PC-9 (cell line): ENCODE measurements around the gene KRTAP2-1. TPM values are rescaled to one million over a fixed set of nuclear protein-coding genes. Genes with fewer than 3 reads are reported as not detected.

Source experiments
- BruUV-seq: library from RNA; stranded (reverse); fragments of 400-500 nt; replicated peaks from 2 replicates; lab custom pipeline; 2021; lab: Mats Ljungman, UMichigan
- CTCF ChIA-PET: fragments of 300-600 bp; sonication (Branson Sonifier 250); formaldehyde crosslinking; loops from one replicate; lab custom pipeline; 2022; ENCODE audit warnings: antibody characterized with exemption; lab: Charles Lee
- POLR2A ChIA-PET: fragments of 300-600 bp; sonication (Branson Sonifier 250); formaldehyde crosslinking; loops from one replicate; lab custom pipeline; 2022; ENCODE audit warnings: antibody characterized with exemption; ENCODE audit not compliant: unreplicated experiment; lab: Charles Lee
- DNase-seq, 2 experiments: peaks; one replicate each; pipeline versions ENCODE4 v3.0.0 to v3.0.0-alpha.2; 2015 to 2022; ENCODE audit warnings: mixed read lengths in 1 of 2
- H2AFZ ChIP-seq: fragments of 200-600 bp; sonication (generic); 2 replicates; pipeline ENCODE4 v1.8.1; 2017; ENCODE audit warnings: antibody characterized with exemption
- H3F3A ChIP-seq: fragments of 200-600 bp; sonication (generic); 2 replicates; pipeline ENCODE4 v1.8.1; 2017; ENCODE audit warnings: antibody characterized with exemption, mild to moderate bottlenecking, low read depth; ENCODE audit not compliant: insufficient read depth
- H3K27ac ChIP-seq: fragments of 200-600 bp; sonication (generic); 2 replicates; pipeline ENCODE4 v1.6.1; 2016; ENCODE audit warnings: mixed run types
- H3K27me3 ChIP-seq: fragments of 200-600 bp; sonication (generic); 2 replicates; pipeline ENCODE4 v1.6.1; 2016; ENCODE audit warnings: low read depth, mixed run types; ENCODE audit not compliant: insufficient read depth
- H3K36me3 ChIP-seq: fragments of 200-600 bp; sonication (generic); 2 replicates; pipeline ENCODE4 v1.6.1; 2016; ENCODE audit warnings: low read depth, mixed run types
- H3K4me1 ChIP-seq: fragments of 200-600 bp; sonication (generic); replicated peaks from 2 replicates; pipeline ENCODE4 v1.6.1; 2016; ENCODE audit warnings: mixed run types; ENCODE audit not compliant: insufficient read depth
- H3K4me2 ChIP-seq: fragments of 200-600 bp; sonication (generic); 2 replicates; pipeline ENCODE4 v1.6.1; 2017; ENCODE audit warnings: mixed run types
- H3K4me3 ChIP-seq: fragments of 200-600 bp; sonication (generic); 2 replicates; pipeline ENCODE4 v1.6.1; 2016; ENCODE audit warnings: mixed run types
- H3K79me2 ChIP-seq: fragments of 200-600 bp; sonication (generic); 2 replicates; pipeline ENCODE4 v1.6.1; 2017; ENCODE audit warnings: low read depth, mixed run types
- H3K9me2 ChIP-seq: fragments of 200-600 bp; sonication (generic); 2 replicates; pipeline ENCODE4 v1.8.1; 2017; ENCODE audit warnings: mild to moderate bottlenecking; ENCODE audit not compliant: insufficient read depth
- H3K9me3 ChIP-seq: fragments of 200-600 bp; sonication (generic); 2 replicates; pipeline ENCODE4 v1.8.1; 2016; ENCODE audit warnings: low read depth; ENCODE audit not compliant: insufficient read depth
- H4K20me1 ChIP-seq: fragments of 200-600 bp; sonication (generic); 2 replicates; pipeline ENCODE4 v1.8.1; 2017; ENCODE audit not compliant: insufficient read depth
- CTCF ChIP-seq: fragments of 200-600 bp; sonication (generic); conservative IDR thresholded peaks from 2 replicates; pipeline ENCODE4 v1.6.1; 2017; ENCODE audit warnings: mixed run types, antibody characterized with exemption, mild to moderate bottlenecking, moderate library complexity
- EZH2 ChIP-seq: fragments of 200-600 bp; sonication (generic); IDR thresholded peaks from 2 replicates; pipeline ENCODE4 v1.8.0; 2017; ENCODE audit warnings: antibody characterized with exemption, low read depth
- intact Hi-C: fragments of 100-400 bp; cut with micrococcal nuclease; formaldehyde crosslinking; loops from one replicate; pipeline ENCODE4 v1.10.0; 2022; ENCODE audit not compliant: unreplicated experiment
- total RNA-seq: library from RNA; stranded (reverse); gene quantifications from 2 replicates; pipeline ENCODE4 v1.2.3, GENCODE V29; 2021

The KRTAP2-1 gene
- total RNA-seq, 1 experiment from 2014 or later = not detected

DNA sequence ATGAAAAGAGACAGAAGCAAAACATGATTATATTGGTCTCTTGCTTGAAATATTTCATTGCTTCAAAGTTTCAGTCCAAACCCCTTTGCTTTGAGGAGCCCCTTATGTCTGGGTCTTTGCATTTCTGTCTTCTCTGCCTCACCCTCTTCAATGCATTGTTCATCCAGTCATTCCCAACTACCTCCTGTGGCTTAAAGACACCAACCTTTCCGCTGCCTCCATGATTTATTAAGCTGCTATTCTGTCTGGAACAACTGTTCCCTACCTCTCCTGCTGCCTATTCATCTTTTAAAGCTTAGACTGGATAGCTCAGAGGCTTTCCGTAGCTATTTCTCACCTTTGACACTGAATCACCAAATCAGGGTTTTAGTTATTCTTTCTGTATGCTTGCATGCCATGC is 49.8 kb downstream of the KRTAP2-1 start:
- Histone ChIP-seq H3K4me2 (no peak overlapping the region), H3K4me3 (no peak overlapping the region), H2AFZ (0 out of 2 replicates have a peak overlapping the region, but pooled peaks have one; percentile 0), H3K9me2 (no peaks in the 10 kb centered on the region), H3F3A (no peaks in the 10 kb centered on the region; the same call in 1 of the 2 replicates), H3K4me1 (peaks cover 1% of the 10 kb centered on the region), H4K20me1 (no peaks in the 10 kb centered on the region), H3K27me3 (no peaks in the 10 kb centered on the region), H3K36me3 (no peaks in the 10 kb centered on the region), H3K79me2 (no peaks in the 10 kb centered on the region), H3K27ac (no peak overlapping the region), H3K9me3 (0 out of 2 replicates have a peak, but pooled peaks cover 4% of the 10 kb centered on the region)
- CTCF ChIA-PET = no interaction called here
- no TSS peak for BruUV-seq
- no peak for DNase-seq
- TF ChIP-seq CTCF (no peak), EZH2 (no peak)
- intact Hi-C loops = no loop called here
- POLR2A ChIA-PET = no interaction called here

DNA sequence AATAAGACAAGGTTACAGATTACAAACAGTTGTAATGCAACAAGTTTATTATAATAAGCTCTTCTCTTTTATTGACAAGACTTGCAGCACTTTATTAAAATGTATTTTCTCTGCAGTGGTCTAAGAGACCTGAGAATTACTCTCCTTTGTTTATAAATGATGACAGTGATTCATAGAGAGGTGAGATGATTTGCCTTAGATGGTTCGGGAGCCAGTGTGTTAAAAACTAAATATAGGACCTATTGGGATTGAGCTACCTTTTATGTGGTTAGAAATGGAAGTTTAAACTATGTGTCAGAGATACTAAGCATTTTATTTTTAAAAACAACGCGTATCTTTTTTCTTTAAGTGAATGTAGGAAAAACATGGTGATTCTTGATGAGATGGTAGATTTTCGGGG is 50.3 kb downstream of the KRTAP2-1 start:
- no peak overlapping the region for H3K4me3 ChIP-seq
- no peak overlapping the region for H3K4me2 ChIP-seq
- 0 out of 2 replicates have a peak, but pooled peaks cover 4% of the 10 kb centered on the region for H3K9me3 ChIP-seq
- H3K4me1 ChIP-seq = no peaks in the 10 kb centered on the region
- no peaks in the 10 kb centered on the region for H3K36me3 ChIP-seq
- H3K27me3 ChIP-seq = no peaks in the 10 kb centered on the region
- POLR2A ChIA-PET = interaction anchor here (0.7 kb wide), 1 partner anchor 107 kb away, joined by 5 read pairs; no protein-coding TSS in a partner anchor
- TF ChIP-seq EZH2 = no peak
- no peak for TF ChIP-seq CTCF
- DNase-seq = no peak
- H3K27ac ChIP-seq = no peak overlapping the region
- intact Hi-C loops = no loop called here
- no peaks in the 10 kb centered on the region for H3F3A ChIP-seq
- H3K79me2 ChIP-seq = no peaks in the 10 kb centered on the region
- H3K9me2 ChIP-seq = no peaks in the 10 kb centered on the region
- no TSS peak for BruUV-seq
- no peak overlapping the region for H2AFZ ChIP-seq
- CTCF ChIA-PET = no interaction called here
- H4K20me1 ChIP-seq = no peaks in the 10 kb centered on the region

Other genes starting within 250 kb of the KRTAP2-1 start
- not detected in 2 replicates for gene KRT28, start 247.4 kb downstream of the KRTAP2-1 start, total RNA-seq
- 22.5 and 49.4 TPM in 2 replicates for gene KRT10, start 224.7 kb downstream of the KRTAP2-1 start, total RNA-seq
- gene KRT12, start 180.1 kb downstream of the KRTAP2-1 start, total RNA-seq = not detected in 2 replicates
- not detected in 2 replicates for gene KRT20, start 162.1 kb downstream of the KRTAP2-1 start, total RNA-seq
- gene KRT23, start 109.7 kb downstream of the KRTAP2-1 start, total RNA-seq = not detected in 2 replicates
- not detected in 2 replicates for gene KRT39, start 80.4 kb downstream of the KRTAP2-1 start, total RNA-seq
- not detected in 2 replicates for gene KRT40, start 63.0 kb downstream of the KRTAP2-1 start, total RNA-seq
- gene KRTAP3-3, start 53.2 kb downstream of the KRTAP2-1 start, total RNA-seq = not detected in 2 replicates
- gene KRTAP3-2, start 47.4 kb downstream of the KRTAP2-1 start, total RNA-seq = not detected in 2 replicates
- not detected in 2 replicates for gene KRTAP3-1, start 38.2 kb downstream of the KRTAP2-1 start, total RNA-seq
- not detected in 2 replicates for gene KRTAP1-5, start 20.1 kb downstream of the KRTAP2-1 start, total RNA-seq
- gene KRTAP1-4, start 17.1 kb downstream of the KRTAP2-1 start, total RNA-seq = not detected in 2 replicates
- not detected in 2 replicates for gene KRTAP1-3, start 12.4 kb downstream of the KRTAP2-1 start, total RNA-seq
- not detected in 2 replicates for gene KRTAP1-1, start 5.9 kb downstream of the KRTAP2-1 start, total RNA-seq
- not detected in 2 replicates for gene KRTAP2-2, start 7.9 kb upstream of the KRTAP2-1 start, total RNA-seq
- gene KRTAP2-3, start 12.8 kb upstream of the KRTAP2-1 start, total RNA-seq = 0.57 TPM in 1 of 2 replicates, not detected in the other
- not detected in 2 replicates for gene KRTAP2-4, start 18.6 kb upstream of the KRTAP2-1 start, total RNA-seq
- gene KRTAP4-7, start 36.8 kb upstream of the KRTAP2-1 start, total RNA-seq = not detected in 2 replicates
- not detected in 2 replicates for gene KRTAP4-8, start 50.8 kb upstream of the KRTAP2-1 start, total RNA-seq
- not detected in 2 replicates for gene KRTAP4-16, start 54.9 kb upstream of the KRTAP2-1 start, total RNA-seq
- gene KRTAP4-9, start 58.1 kb upstream of the KRTAP2-1 start, total RNA-seq = not detected in 2 replicates
- not detected in 2 replicates for gene KRTAP4-11, start 71.1 kb upstream of the KRTAP2-1 start, total RNA-seq
- not detected in 2 replicates for gene KRTAP4-12, start 76.9 kb upstream of the KRTAP2-1 start, total RNA-seq
- not detected in 2 replicates for gene KRTAP4-6, start 93.2 kb upstream of the KRTAP2-1 start, total RNA-seq
- not detected in 2 replicates for gene KRTAP4-5, start 102.5 kb upstream of the KRTAP2-1 start, total RNA-seq
- gene KRTAP4-4, start 113.4 kb upstream of the KRTAP2-1 start, total RNA-seq = not detected in 2 replicates
- gene KRTAP4-3, start 120.9 kb upstream of the KRTAP2-1 start, total RNA-seq = not detected in 2 replicates
- not detected in 2 replicates for gene KRTAP4-2, start 130.9 kb upstream of the KRTAP2-1 start, total RNA-seq
- not detected in 2 replicates for gene KRTAP4-1, start 137.6 kb upstream of the KRTAP2-1 start, total RNA-seq
- not detected in 2 replicates for gene KRTAP9-1, start 142.6 kb upstream of the KRTAP2-1 start, total RNA-seq
- gene KRTAP9-2, start 179.3 kb upstream of the KRTAP2-1 start, total RNA-seq = not detected in 2 replicates
- gene KRTAP9-3, start 185.1 kb upstream of the KRTAP2-1 start, total RNA-seq = not detected in 2 replicates
- gene KRTAP9-8, start 190.7 kb upstream of the KRTAP2-1 start, total RNA-seq = not detected in 2 replicates
- not detected in 2 replicates for gene KRTAP9-4, start 202.4 kb upstream of the KRTAP2-1 start, total RNA-seq
- not detected in 2 replicates for gene KRTAP9-9, start 208.1 kb upstream of the KRTAP2-1 start, total RNA-seq
- gene KRTAP9-6, start 218.1 kb upstream of the KRTAP2-1 start, total RNA-seq = not detected in 2 replicates
- gene KRTAP9-7, start 228.4 kb upstream of the KRTAP2-1 start, total RNA-seq = not detected in 2 replicates